ENCODE measurements around the gene MBD2. TPM values are rescaled to one million over a fixed set of nuclear protein-coding genes. Genes with fewer than 3 reads are reported as not detected.
"Not testable (repeated sequence)": the region's sequence is repeated elsewhere in the genome, so short reads cannot be mapped to it uniquely, and the experiment has no call there.

Gene MBD2
- total RNA-seq, 1 experiment from 2014 or later, result 79.7 TPM

DNA sequence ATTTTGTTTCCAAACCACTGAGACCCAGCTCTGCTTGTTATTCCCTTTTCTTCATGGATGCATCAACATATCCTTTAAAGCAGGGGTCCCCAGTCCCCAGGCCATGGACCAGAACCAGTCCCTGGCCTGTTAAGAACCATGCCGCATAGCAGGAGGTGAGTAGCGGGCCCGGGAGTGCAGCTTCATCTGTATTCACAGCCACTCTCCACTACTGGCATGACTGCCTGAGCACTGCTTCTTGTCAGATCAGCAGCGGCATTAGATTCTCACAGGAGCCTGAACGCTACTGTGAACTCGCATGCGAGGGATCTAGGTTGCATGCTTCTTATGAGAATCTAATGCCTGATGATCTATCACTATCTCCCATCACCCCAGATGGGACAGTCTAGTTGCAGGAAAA lies 43.2 kb upstream of the MBD2 start:
- Histone ChIP-seq H3K9me3 (ENCODE audit: low read depth, low read length, poor library complexity, severe bottlenecking) (no peaks in the 10 kb centered on the region), H3K4me1 (ENCODE audit: insufficient read depth, low read length, poor library complexity, severe bottlenecking) (peaks cover 19% of the 10 kb centered on the region), H3K27me3 (replicated peaks; ENCODE audit: insufficient read depth, low read depth, low read length, poor library complexity) (no peaks in the 10 kb centered on the region), H3K27ac (ENCODE audit: low read depth, low read length, poor library complexity, severe bottlenecking) (no peak overlapping the region), H3K4me3 (ENCODE audit: low read depth, low read length, poor library complexity, severe bottlenecking) (no peak overlapping the region), H3K36me3 (ENCODE audit: insufficient read depth, low read length, poor library complexity, severe bottlenecking) (no peaks in the 10 kb centered on the region)
- no peak for TF ChIP-seq CTCF (conservative IDR thresholded peaks at IDR 0.05; ENCODE audit: low read depth, low read length)
- TF ChIP-seq EZH2 (IDR thresholded peaks at IDR 0.05; ENCODE audit: borderline replicate concordance, low read depth, low read length, poor library complexity, severe bottlenecking), result no peak
- ChIA-PET CTCF (no interaction called here), POLR2A (ENCODE audit: low non-redundant PET) (no interaction called here)
- intact Hi-C loops (cut with micrococcal nuclease; ENCODE audit: unreplicated experiment), result no loop called here
- no TSS peak for BruUV-seq (replicated peaks)
- no peak for DNase-seq (ENCODE audit: low spot score)

GRCh38 chr18:54263904-54264336 lies 39.5 kb upstream of the MBD2 start:
- no peak overlapping the region for H3K27ac ChIP-seq (ENCODE audit: low read depth, low read length, poor library complexity, severe bottlenecking)
- no peaks in the 10 kb centered on the region for H3K9me3 ChIP-seq (ENCODE audit: low read depth, low read length, poor library complexity, severe bottlenecking)
- H3K4me1 ChIP-seq (ENCODE audit: insufficient read depth, low read length, poor library complexity, severe bottlenecking), result no peaks in the 10 kb centered on the region
- TF ChIP-seq EZH2 (IDR thresholded peaks at IDR 0.05; ENCODE audit: borderline replicate concordance, low read depth, low read length, poor library complexity, severe bottlenecking), result no peak
- TF ChIP-seq CTCF (conservative IDR thresholded peaks at IDR 0.05; ENCODE audit: low read depth, low read length), result no peak
- BruUV-seq (replicated peaks), result no TSS peak
- intact Hi-C loops (cut with micrococcal nuclease; ENCODE audit: unreplicated experiment), result no loop called here
- no peak for DNase-seq (ENCODE audit: low spot score)
- ChIA-PET CTCF (no interaction called here), POLR2A (ENCODE audit: low non-redundant PET) (no interaction called here)
- H3K4me3 ChIP-seq (ENCODE audit: low read depth, low read length, poor library complexity, severe bottlenecking), result no peak overlapping the region
- no peaks in the 10 kb centered on the region for H3K36me3 ChIP-seq (ENCODE audit: insufficient read depth, low read length, poor library complexity, severe bottlenecking)
- H3K27me3 ChIP-seq (replicated peaks; ENCODE audit: insufficient read depth, low read depth, low read length, poor library complexity), result no peaks in the 10 kb centered on the region

GRCh38 chr18:54261894-54262293 lies 37.4 kb upstream of the MBD2 start:
- CTCF ChIA-PET, result no interaction called here

DNA sequence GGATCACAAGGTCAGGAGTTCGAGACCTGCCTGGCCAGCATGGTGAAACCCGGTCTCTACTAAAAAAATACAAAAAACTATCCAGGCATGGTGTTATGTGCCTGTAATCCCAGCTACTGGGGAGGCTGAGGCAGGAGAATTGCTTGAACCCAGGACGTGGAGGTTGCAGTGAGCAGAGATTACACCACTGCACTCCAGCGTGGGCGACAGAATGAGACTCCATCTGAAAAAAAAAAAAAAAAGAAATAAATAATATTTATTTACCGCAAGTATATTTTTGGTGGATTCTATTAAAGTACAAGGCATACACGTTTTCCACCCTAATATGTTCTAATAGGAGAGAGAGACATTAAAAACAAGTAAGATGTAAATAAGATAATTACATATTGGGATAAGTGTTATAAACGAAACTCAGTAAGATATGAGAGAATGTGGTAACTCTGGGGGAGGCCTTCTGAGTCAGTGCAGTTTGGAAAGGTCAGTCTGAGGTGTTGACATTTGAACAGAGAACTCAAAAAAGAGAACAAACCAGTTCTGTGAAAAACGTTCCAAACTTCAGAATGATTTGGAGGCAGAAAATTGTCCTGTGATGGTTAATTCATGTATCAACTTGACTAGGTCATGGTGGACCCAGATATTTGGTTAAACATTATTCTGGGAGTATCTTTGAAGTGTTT lies 36.1 kb upstream of the MBD2 start:
- H3K4me1 ChIP-seq (ENCODE audit: insufficient read depth, low read length, poor library complexity, severe bottlenecking), result no peaks in the 10 kb centered on the region
- TF ChIP-seq CTCF (conservative IDR thresholded peaks at IDR 0.05; ENCODE audit: low read depth, low read length), result no peak
- no peak for TF ChIP-seq EZH2 (IDR thresholded peaks at IDR 0.05; ENCODE audit: borderline replicate concordance, low read depth, low read length, poor library complexity, severe bottlenecking)
- no peak overlapping the region for H3K27ac ChIP-seq (ENCODE audit: low read depth, low read length, poor library complexity, severe bottlenecking)
- CTCF ChIA-PET, result no interaction called here
- H3K9me3 ChIP-seq (ENCODE audit: low read depth, low read length, poor library complexity, severe bottlenecking), result no peaks in the 10 kb centered on the region
- no TSS peak for BruUV-seq (replicated peaks)
- POLR2A ChIA-PET (ENCODE audit: low non-redundant PET), result no interaction called here
- no peaks in the 10 kb centered on the region for H3K27me3 ChIP-seq (replicated peaks; ENCODE audit: insufficient read depth, low read depth, low read length, poor library complexity)
- no peak for DNase-seq (ENCODE audit: low spot score)
- intact Hi-C loops (cut with micrococcal nuclease; ENCODE audit: unreplicated experiment), result no loop called here
- no peak overlapping the region for H3K4me3 ChIP-seq (ENCODE audit: low read depth, low read length, poor library complexity, severe bottlenecking)
- no peaks in the 10 kb centered on the region for H3K36me3 ChIP-seq (ENCODE audit: insufficient read depth, low read length, poor library complexity, severe bottlenecking)

More at GRCh38 chr18:54261894-54262293, 37.4 kb upstream of the MBD2 start:
- H3K4me3 ChIP-seq (ENCODE audit: low read depth, low read length, poor library complexity, severe bottlenecking), result no peak overlapping the region
- POLR2A ChIA-PET (ENCODE audit: low non-redundant PET), result no interaction called here
- DNase-seq (ENCODE audit: low spot score), result no peak
- H3K9me3 ChIP-seq (ENCODE audit: low read depth, low read length, poor library complexity, severe bottlenecking), result no peaks in the 10 kb centered on the region
- no TSS peak for BruUV-seq (replicated peaks)
- intact Hi-C loops (cut with micrococcal nuclease; ENCODE audit: unreplicated experiment), result no loop called here
- no peaks in the 10 kb centered on the region for H3K36me3 ChIP-seq (ENCODE audit: insufficient read depth, low read length, poor library complexity, severe bottlenecking)
- TF ChIP-seq EZH2 (IDR thresholded peaks at IDR 0.05; ENCODE audit: borderline replicate concordance, low read depth, low read length, poor library complexity, severe bottlenecking), result no peak
- no peaks in the 10 kb centered on the region for H3K4me1 ChIP-seq (ENCODE audit: insufficient read depth, low read length, poor library complexity, severe bottlenecking)
- no peak overlapping the region for H3K27ac ChIP-seq (ENCODE audit: low read depth, low read length, poor library complexity, severe bottlenecking)
- H3K27me3 ChIP-seq (replicated peaks; ENCODE audit: insufficient read depth, low read depth, low read length, poor library complexity), result no peaks in the 10 kb centered on the region

DNA sequence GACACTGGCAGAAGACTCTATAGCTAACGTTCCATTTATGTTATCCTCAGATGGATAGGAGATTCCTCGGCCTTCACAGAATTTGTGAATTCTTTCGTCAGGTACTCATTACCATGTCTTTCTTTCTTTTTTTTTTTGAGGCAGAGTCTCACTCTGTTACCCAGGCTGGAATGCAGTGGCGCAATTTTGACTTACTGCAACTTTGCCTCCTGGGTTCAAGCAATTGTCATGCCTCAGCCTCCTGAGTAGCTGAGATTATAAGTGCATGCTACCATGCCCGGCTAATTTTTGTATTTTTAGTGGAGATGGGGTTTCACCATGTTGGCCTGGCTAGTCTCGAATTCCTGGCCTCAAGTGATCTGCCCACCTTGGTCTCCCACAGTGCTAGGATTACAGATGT lies 33.3 kb upstream of the MBD2 start:
- H3K27ac ChIP-seq (ENCODE audit: low read depth, low read length, poor library complexity, severe bottlenecking); POLR2A ChIA-PET (ENCODE audit: low non-redundant PET); intact Hi-C loops (cut with micrococcal nuclease; ENCODE audit: unreplicated experiment); H3K9me3 ChIP-seq (ENCODE audit: low read depth, low read length, poor library complexity, severe bottlenecking); BruUV-seq (replicated peaks); H3K36me3 ChIP-seq (ENCODE audit: insufficient read depth, low read length, poor library complexity, severe bottlenecking); H3K4me3 ChIP-seq (ENCODE audit: low read depth, low read length, poor library complexity, severe bottlenecking); H3K27me3 ChIP-seq (replicated peaks; ENCODE audit: insufficient read depth, low read depth, low read length, poor library complexity); H3K4me1 ChIP-seq (ENCODE audit: insufficient read depth, low read length, poor library complexity, severe bottlenecking); CTCF ChIA-PET; DNase-seq (ENCODE audit: low spot score): not testable (repeated sequence)
